Neutrophil (primary cell): ENCODE data around the gene FNBP1.
"Not testable (repeated sequence)": the region's sequence is repeated elsewhere in the genome, so short reads cannot be mapped to it uniquely, and the experiment has no call there.

Experiments
- H3K27ac ChIP-seq: fragments of 200-600 bp; sonication (generic); 2 replicates; pipeline ENCODE4 v1.5.1; 2016; ENCODE audit warnings: mild to moderate bottlenecking, moderate library complexity
- H3K27me3 ChIP-seq: fragments of 200-600 bp; sonication (generic); 2 replicates; pipeline ENCODE4 v1.6.0; 2016; ENCODE audit warnings: mild to moderate bottlenecking
- H3K36me3 ChIP-seq: fragments of 200-600 bp; sonication (generic); 2 replicates; pipeline ENCODE4 v1.5.1; 2017
- H3K4me1 ChIP-seq, 2 experiments: fragments of 200-600 bp in 1 of 2; sonication (generic) in 1 of 2; 1 replicate in 1 of 2; 2 replicates in 1 of 2; pipeline versions ENCODE4 v1.5.1 to v1.6.1; 2013 to 2016; ENCODE audit warnings: low read depth in 1 of 2, low read length in 1 of 2, mild to moderate bottlenecking in 1 of 2, moderate library complexity in 1 of 2; ENCODE audit not compliant: control insufficient read depth in 1 of 2, insufficient read depth in 1 of 2
- H3K4me3 ChIP-seq, 2 experiments: fragments of 200-600 bp in 1 of 2; sonication (generic) in 1 of 2; 1 replicate in 1 of 2; 2 replicates in 1 of 2; pipeline ENCODE4 v1.5.1; 2013 to 2016; ENCODE audit warnings: low read depth in 1 of 2, low read length in 1 of 2, mild to moderate bottlenecking in 1 of 2, moderate library complexity in 1 of 2
- H3K9me3 ChIP-seq: fragments of 200-600 bp; sonication (generic); 2 replicates; pipeline ENCODE4 v1.5.1; 2016
- CTCF ChIP-seq: fragments of 200-600 bp; sonication (generic); IDR thresholded peaks from 2 replicates; pipeline ENCODE4 v1.5.1; 2016; ENCODE audit warnings: antibody characterized with exemption

Gene FNBP1

GRCh38 chr9:130001190-130001589, 41.8 kb downstream of the FNBP1 start:
- Histone ChIP-seq H3K36me3 (no peaks in the 10 kb centered on the region), H3K4me1 (peaks cover 7 to 13% of the 10 kb centered on the region in 2 experiments), H3K27ac (no peak overlapping the region), H3K9me3 (no peaks in the 10 kb centered on the region), H3K27me3 (no peaks in the 10 kb centered on the region), H3K4me3 (no peak overlapping the region)
- TF ChIP-seq CTCF, result no peak

GRCh38 chr9:129999141-129999510, 43.9 kb downstream of the FNBP1 start:
- H3K4me1 ChIP-seq, result peaks cover 22 to 29% of the 10 kb centered on the region in 2 experiments
- H3K36me3 ChIP-seq, result peaks cover 2% of the 10 kb centered on the region
- no peak overlapping the region for H3K4me3 ChIP-seq
- no peaks in the 10 kb centered on the region for H3K9me3 ChIP-seq
- H3K27ac ChIP-seq, result no peak overlapping the region
- TF ChIP-seq CTCF, result no peak
- H3K27me3 ChIP-seq, result no peaks in the 10 kb centered on the region

GRCh38 chr9:129998491-129999140, 44.4 kb downstream of the FNBP1 start:
- TF ChIP-seq CTCF, result no peak
- H3K27ac ChIP-seq, result no peak overlapping the region

DNA sequence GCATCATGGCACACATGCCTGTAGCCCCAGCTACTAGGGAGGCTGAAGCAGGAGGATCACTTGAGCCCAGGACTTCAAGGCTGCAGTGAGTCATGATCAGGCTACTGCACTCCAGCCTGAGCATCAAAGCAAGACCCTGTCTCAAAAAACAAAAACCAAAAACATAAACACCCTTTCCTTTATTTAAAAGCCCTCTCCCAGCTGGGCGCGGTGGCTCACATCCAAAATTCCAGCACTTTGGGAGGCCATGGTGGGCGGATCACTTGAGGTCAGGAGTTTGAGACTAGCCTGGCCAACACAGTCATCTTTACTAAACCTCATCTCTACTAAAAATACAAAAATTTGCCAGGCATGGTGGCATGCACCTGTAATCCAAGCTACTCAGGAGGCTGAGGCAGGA, 45.3 kb downstream of the FNBP1 start:
- not testable (repeated sequence) for H3K36me3 ChIP-seq, H3K4me3 ChIP-seq, H3K9me3 ChIP-seq, H3K27ac ChIP-seq, H3K27me3 ChIP-seq
- H3K4me1 ChIP-seq, result peaks cover 22 to 29% of the 10 kb centered on the region in 2 experiments

More at GRCh38 chr9:129998491-129999140, 44.4 kb downstream of the FNBP1 start:
- H3K4me3 ChIP-seq, result no peak overlapping the region
- H3K27me3 ChIP-seq, result no peaks in the 10 kb centered on the region
- H3K36me3 ChIP-seq, result peaks cover 8% of the 10 kb centered on the region
- no peaks in the 10 kb centered on the region for H3K9me3 ChIP-seq
- H3K4me1 ChIP-seq, result peaks cover 22 to 29% of the 10 kb centered on the region in 2 experiments

GRCh38 chr9:129996161-129996830, 46.7 kb downstream of the FNBP1 start:
- H3K36me3 ChIP-seq, result peaks cover 10% of the 10 kb centered on the region
- peak overlapping the region; percentile 85 for H3K27ac ChIP-seq
- H3K27me3 ChIP-seq, result no peaks in the 10 kb centered on the region
- no peak for TF ChIP-seq CTCF
- H3K4me1 ChIP-seq, result peaks cover 25 to 36% of the 10 kb centered on the region in 2 experiments
- H3K4me3 ChIP-seq, result peak overlapping the region; percentile 7 to 20
- H3K9me3 ChIP-seq, result no peaks in the 10 kb centered on the region
